ENCODE results near the gene BMPR2.
"Not testable (repeated sequence)": the region's sequence is repeated elsewhere in the genome, so short reads cannot be mapped to it uniquely, and the experiment has no call there.

Gene BMPR2

DNA sequence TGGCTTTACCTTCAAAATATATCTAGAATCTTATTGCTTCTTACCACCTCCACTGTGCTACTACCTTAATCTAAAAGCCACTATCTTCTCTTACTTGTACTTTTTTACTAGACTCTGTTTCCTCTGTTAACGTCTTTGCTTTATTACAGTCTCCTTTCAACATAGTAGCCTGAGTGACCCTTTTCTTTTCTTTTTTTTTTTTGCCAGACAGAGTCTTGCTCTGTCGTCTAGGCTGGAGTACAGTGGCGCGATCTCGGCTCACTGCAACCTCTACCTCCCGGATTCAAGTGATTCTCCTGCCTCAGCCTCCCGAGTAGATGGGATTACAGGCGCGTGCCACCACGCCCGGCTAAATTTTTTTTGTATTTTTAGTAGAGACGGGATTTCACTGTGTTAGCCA lies 10.4 kb downstream of the BMPR2 start:
- not testable (repeated sequence) for DNase-seq

DNA sequence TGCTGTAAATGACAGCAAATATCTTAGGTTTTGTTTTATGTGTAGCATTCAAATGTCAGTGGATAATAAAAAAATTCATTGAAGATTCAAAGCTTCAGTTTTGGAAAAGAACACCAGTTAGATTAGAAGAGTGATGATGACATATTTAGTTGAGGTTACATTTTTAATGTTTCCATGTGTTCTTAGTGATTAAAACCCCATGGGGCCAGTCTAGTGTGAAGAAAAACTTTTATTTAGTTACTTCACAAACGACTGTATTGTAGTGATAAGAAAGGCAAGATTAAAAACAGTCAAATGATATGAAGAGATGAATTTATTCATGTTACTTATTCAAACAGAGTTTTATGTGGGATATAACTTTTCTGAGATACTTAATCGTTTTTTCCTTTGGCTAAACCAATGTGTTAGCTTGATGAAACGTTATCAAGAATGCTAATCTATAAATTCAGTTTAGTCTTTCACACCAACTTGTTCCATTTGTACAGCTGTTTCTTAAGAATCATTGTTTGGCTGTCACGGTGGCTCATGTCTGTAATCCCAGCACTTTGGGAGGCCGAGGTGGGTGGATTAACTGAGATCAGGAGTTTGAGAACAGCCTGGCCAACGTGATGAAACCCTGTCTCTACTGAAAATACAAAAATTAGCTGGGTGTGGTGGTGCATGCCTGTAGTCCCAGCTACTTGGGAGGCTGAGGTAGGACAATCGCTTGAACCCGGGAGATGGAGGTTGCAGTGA lies 11.6 kb downstream of the BMPR2 start:
- DNase-seq = no peak

DNA sequence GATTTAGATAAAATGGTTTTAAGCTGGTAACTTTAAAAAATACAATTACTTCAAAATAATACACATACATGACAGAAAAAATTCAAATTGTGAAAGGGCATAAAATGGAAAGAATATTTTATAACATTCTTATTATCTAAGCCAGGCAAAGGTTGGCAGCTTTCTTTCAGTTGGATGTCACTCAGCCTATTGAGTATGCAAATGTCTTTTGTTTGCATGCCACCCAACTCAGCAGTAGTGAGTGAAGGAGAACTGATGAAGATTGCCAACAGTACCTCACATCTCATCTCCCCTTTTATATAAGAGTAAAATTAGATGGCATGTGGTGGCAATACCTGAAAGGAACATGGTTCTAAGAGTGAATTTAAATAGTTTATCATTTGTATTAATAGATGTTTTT lies 24.8 kb downstream of the BMPR2 start:
- DNase-seq = no peak

DNA sequence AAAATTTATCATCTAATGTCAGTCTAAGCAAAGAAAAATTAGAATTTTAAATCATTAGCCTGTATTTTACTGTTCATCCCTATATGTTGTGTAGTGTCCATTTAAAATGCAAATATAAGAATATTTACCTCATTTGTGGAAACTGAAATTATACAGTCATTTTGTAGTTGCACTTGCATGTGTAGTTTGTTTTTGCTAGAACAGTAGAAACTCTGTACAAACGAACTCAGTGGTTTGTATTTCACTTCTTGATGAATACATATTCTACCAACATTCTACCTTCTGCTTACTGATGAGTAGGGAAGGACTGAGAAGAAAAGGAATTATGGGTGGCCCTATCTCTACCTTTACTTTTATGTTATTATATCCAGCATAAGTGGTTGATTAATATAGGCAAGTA lies 29.7 kb downstream of the BMPR2 start:
- no peak for DNase-seq

DNA sequence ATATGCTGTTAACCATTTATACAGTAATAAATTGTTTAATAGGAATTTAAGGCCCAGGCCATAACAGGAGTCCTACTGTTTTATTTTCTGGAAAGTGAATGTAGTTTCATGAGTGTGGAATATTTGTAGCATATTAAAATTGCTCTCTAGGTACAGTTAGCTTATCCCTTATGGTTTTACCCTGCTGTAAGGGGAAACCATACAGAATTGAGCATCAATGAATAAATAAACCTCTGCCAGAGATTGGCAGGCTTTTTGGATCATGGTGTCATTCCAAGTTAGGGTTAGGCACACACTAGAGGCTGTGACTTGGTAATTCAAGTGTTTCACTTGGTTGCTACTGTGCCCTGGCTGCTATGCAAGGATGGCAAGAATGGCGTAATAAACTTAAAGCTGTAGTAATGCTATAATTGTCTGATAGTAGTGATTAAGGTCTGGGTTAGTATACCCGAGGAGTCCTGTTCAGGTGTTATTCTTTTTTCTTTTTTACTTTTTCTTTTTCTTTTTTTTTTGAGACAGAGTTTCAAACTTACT lies 30.4 kb downstream of the BMPR2 start:
- DNase-seq = no peak

DNA sequence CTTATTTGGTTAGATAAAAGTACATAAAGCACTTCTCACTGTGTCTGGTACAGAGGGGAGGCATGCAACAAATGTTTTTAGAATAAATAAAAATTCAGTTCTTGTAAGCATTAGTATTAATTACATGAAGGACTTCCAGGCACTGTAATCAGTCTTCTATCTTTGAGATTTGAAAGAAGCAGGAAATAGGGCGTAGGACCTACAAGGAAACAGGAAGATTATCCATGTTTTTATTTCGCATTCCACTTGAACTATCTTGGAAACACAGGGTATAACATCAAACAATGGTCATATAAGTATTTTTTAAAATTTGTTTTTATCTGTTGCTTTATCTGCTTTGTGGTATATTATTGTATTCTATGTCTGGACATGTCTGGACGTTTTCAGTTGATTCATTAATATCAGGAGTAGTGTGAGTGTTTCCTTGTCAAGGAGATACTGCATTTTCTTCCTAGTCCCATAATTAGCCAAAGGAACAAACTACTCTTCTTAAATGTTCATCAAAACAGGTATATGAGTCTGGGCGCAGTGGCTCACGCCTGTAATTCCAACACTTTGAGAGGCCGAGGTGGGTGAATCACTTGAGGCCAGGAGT lies 32.5 kb downstream of the BMPR2 start:
- no peak for DNase-seq

DNA sequence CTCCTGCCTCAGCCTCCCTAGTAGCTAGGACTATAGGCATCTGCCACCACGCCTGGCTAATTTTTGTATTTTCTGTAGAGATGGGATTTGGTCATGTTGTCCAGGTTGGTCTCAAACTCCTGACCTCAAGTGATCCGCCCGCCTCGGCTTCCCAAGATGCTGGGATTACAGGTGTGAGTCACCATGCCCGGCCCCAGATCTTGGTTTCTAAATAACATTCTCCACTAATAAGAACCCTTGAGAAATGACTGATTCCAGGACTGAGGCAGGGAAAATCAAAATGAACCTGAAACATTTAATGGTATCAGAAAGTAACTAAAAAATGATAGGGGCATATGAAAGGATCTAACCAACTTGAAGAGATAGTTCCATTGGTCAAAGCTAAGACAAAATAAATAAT lies 34.0 kb downstream of the BMPR2 start:
- DNase-seq = no peak

DNA sequence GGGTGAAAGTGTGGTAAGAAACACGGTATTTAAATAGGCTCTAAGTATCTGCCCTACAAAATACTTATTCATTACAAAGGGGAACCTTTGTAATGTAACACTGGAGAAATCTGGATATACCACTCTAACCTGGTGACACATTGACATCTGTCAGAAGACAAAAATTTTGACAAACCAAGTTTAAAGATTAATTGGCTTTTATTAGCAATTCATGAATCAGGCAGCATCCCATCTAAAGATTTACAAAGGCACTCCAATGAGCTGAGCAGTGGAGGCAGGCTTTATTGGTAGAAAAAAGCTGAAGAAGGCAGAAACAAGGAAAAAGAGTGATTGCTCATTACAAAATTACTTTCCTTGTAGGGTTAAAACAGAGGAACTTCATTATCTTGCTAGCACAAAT lies 35.0 kb downstream of the BMPR2 start:
- DNase-seq = no peak

DNA sequence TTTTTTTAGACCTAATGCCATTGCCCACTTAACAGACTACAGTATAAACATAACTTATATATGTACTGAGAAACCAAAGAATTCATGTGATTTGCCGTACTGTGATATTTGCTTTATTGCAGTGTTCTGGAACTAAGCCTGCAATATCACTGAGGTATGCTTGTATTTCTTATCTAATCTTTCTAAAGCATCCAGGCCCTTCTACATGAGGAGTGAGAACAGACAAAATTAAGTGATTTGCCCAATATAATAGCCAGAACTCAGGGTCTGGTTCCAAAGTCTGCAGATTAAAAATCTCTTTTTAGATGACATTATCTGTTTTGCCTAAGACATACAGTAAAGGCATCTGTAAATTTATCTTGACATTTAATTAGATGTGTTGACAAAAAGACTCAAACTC lies 41.9 kb downstream of the BMPR2 start:
- no peak for DNase-seq

DNA sequence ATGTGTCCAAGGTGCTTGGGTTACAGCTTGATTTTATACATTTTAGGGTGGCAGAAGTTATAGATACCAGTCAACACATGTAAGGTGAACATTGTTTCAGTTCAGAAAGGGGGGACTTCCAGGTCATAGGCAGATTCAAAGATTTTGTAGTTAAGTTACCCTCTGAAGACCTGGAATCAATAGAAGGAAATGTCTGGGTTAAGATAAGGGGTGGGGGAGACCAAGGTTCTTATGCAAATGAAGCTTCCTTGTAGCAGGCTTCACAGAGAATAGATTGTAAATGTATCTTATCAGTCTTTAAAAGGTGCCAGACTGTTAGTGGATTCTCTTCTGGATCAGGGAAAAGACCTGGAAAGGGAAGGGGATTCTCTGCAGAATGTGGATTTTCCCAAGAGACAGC lies 42.4 kb downstream of the BMPR2 start:
- DNase-seq = no peak

DNA sequence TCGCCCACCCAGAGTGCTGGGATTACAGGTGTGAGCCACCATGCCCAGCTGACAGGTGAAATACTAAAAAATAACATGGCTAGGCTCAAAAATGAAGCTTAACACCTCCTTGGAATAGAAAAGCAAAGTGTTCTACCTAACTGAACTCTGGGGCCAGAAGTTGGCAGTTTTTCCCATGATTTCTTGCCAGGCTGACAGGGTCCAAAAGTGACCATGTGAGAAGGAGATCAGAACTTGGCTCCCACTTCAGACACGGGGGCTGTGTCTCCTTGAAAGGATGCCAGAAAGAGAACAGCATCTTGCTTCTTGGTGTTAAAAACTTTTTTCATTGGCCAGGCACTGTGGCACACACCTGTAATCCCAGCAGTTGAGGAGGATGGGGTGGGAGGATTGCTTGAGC lies 47.0 kb downstream of the BMPR2 start:
- DNase-seq = no peak

DNA sequence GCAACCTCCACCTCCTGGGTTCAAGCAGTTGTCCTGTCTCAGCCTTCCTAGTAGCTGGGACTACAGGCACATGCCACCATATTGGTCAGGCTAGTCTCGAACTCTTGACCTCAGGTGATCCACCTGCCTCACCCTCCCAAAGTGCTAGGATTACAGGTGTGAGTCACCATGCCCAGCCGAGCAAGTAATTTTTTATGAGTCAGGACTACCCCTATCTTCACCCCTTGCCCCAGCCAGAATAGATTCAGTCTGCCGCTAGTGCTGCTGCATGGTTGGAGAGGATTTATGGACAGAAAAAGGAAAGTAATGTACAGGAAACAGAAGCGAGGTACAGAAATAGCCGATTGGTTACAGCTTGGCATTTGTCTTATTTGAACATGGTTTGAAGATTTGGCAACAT lies 48.9 kb downstream of the BMPR2 start:
- no peak for DNase-seq

DNA sequence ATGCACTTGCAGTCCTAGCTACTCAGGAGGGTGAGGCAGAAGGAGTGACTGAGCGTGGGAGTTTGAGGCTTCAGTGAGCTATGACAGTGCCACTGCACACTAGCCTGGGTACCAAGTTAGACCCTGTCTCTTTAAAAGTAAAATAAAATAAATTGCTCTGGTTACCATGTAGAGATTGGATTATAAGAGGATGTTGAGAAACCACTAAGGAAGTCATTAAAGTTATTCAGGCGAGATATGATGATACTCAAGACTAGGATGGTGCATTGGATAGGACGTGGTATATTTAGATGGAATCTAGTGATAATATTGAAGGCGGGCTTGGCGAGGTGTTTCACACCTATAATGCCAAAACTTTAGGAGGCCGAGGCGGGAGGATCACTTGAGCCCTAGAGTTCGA lies 50.6 kb downstream of the BMPR2 start:
- DNase-seq = no peak

DNA sequence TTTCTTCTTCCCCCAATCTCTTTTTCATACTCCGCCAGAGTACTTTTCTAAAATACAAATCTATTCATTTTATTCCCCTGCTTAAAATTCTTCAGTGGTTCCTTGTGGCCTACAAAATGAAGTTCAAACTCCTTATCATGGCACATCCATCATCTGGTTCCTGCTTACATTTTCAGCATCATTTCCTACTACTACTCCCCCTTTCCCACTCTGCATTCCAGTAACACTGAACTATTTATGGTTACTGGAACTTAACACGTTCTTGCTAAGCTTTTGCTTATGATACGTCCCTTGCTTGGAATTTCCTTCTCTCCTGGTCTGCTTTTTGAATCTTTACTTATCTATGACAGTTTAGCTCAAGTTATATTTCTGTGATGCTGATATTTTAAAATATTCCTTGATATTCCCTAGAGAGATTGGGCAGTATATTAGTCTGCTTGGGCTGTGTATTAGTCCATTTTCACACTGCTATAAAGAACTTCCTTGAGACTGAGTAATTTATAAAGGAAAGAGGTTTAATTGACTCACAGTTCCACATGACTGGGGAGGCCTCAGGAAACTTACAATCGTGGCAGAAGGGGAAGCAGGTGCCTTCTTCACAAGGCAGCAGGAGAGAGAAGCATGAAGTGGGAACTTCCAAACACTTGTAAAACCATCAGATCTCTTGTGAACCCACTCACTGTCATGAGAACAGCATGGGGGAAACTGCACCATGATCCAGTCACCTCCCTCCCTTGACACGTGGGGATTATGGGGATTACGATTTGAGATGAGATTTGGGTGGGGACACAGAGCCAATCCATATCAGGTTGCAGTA lies 53.2 kb downstream of the BMPR2 start:
- no peak for DNase-seq

DNA sequence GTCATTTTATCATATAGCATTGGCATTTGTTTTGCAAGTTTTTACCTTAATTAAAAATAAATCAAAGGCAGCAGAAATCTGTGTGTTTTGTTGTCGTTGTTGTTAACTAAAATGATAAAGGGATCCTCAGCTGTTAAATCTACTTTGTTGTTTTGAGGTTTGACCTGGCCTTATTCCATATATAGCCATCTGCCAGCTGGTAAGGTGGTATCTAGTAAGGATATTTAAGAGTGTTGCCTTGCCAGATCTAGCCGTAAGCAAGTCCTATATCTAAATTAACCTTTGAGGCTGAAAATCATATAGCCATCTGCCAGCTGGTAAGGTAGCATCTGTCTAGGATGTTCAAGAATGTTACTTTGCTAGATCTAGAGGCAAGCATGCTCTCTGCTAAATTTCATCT lies 56.6 kb downstream of the BMPR2 start:
- DNase-seq = no peak

DNA sequence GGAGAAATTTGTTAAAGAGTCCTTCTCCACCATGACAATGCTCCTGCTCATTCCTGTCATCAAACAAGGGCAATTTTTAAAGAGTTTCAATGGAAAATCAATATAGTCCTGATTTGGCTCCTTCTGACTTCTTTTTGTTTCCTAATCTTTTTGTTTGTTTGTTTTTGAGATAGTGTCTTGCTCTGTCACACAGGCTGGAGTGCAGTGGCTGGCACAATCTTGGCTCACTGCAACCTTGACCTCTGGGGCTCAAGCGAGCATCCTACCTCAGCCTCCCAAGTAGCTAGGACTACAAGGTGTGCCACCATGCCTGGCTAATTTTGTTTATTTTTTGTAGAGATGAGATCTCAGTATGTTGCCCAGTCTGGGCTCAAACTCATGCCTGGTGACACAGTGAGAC lies 58.3 kb downstream of the BMPR2 start:
- no peak for DNase-seq

DNA sequence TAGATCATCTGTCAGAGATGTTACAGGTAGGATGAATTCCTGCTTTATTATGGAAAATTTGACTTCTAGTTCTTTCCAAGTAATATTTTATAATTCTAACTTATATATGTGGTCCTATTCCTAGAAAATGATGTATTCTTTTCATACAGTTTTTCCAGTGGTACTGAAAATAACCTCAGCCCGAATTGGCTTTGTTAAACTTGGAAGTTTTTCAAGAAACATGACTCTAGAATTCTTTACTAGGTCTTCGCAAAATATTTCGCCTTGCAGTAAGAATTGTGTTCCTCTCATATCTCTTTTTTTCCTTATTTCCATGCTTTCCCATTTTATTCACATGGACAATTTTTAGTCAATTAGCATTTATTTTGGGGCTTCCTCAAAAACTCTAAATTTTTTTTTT lies 60.5 kb downstream of the BMPR2 start:
- DNase-seq = no peak

DNA sequence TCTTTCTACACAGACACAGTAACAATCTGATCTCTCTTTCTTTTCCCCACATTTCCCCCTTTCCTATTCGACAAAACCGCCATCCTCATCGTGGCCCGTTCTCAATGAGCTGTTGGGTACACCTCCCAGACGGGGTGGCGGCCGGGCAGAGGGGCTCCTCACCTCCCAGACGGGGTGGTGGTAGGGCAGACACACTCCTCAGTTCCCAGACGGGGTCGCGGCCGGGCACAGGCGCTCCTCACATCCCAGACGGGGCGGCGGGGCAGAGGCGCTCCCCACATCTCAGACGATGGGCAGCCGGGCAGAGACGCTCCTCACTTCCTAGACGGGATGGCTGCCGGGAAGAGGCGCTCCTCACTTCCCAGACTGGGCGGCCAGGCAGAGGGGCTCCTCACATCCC lies 64.0 kb downstream of the BMPR2 start:
- not testable (repeated sequence) for DNase-seq

DNA sequence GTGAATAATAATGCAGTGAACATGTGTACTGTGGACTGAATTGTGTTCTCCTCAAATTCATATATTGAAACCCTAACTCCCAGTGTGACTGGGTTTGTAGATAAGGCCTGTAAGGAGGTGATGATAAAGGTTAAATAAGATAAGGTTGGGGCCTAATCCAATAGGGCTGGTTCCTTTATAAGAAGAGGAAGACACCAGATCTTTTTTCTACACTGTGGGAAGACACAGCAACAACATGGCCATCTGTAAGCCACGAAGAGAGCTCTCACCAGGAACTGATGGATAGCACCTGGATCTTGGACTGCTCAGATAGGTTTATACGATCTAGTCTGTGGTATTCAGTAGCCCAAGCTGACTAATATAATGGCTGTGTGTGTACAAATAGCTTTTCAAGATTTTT lies 66.8 kb downstream of the BMPR2 start:
- DNase-seq = no peak

DNA sequence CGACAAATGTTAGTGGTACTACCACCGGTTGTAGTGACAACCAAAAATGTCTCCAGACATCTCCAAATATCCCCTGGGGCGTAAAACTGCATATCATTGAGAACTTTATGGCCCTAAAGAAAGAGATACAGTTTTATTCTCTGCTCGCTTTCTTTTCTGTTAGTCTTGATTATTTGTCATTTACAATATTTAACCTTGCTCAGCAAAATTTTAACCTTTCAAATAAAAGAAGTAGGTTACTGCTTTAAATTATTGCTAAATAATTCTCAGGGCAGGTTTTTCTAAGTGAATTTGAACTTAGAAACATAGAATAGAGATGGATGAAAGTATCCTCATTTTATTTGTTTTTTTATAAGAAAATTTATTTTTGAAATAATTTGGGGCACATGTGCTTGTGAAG lies 67.9 kb downstream of the BMPR2 start:
- DNase-seq = no peak

DNA sequence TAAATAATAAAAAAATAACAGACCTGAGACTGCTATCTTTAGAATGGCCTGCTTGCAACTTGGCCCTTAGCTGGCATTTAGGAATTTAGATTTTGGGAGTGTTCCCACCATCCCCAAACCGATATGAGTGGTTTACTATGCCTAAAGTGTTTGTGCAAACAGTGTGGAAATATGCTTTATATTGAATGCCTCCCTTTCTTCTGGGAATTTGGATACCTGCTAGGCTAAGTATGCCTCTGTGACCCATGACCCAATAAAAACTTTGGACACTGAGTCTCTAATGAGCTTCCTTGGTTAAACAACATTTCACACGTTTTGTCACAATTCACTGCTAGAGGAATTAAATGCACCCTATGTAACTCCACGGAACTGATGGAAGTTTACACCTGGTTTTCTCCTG lies 73.2 kb downstream of the BMPR2 start:
- DNase-seq = no peak

DNA sequence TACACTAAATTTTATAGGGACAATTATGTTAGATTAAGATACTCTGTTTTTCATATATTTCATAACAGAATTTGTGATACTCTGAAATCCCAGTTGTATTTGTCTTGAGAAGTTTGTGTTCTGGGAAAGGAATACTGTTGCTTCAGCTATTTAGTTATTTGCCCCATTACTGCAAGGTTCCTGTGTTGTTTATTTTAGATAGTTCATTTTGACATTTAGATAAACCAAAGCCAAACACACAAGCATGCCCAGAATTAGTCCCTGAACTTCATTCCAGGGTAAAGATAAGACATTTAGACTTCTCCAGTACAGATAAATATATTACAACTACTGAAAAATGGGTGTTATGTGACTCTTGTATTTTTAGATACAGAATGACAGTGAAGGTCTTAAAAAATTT lies 74.7 kb downstream of the BMPR2 start:
- no peak for DNase-seq

DNA sequence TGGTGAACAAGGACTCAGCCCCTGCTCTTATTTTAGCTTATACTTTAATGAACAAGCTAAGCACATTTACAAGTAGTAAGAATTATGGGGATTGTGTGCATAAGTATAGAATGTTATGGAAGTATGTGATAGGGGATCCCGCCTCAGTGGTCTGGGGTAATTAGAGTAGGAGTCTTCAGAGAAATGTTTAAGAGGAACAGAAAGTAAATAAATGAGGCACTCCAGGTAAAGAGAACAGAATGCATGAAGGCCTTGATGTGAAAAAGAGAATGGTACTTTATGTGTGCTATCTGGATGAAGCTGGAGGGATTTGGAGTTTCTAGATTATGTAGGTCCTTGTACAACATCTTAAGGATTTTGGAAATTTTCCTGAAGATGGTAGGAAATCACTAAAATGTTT lies 76.6 kb downstream of the BMPR2 start:
- no peak for DNase-seq

DNA sequence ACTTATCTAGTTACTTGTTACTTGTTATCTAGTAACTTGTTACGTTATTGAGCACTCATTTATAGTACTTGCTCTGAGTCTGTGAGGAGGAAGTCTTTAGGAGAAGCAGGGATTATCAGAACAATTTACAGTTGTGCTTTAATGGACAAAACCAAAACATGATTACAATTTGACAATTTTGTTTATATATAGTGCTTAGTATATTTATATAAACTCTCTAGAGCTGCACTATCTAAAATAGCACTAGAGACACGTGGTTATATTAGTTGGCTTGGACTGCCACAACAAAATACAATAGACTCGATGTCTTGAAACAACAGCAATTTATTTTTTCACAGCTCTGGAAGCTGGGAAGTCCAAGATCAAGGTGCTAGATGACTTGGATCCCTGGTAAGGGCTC lies 78.4 kb downstream of the BMPR2 start:
- DNase-seq = no peak

Measured in stimulated activated naive CD4-positive, alpha-beta T cell (primary cell).